ENCODE data around the gene NCEH1.

Gene NCEH1

GRCh38 chr3:172617976-172618375 is 92.9 kb downstream of the NCEH1 start:
- Histone ChIP-seq H2AFZ (ENCODE audit: low read depth, low read length) (no peak overlapping the region), H3K4me2 (ENCODE audit: insufficient read depth, low read length) (no peak overlapping the region), H3K27me3 (ENCODE audit: insufficient read depth, low read length, poor library complexity) (no peaks in the 10 kb centered on the region), H3K36me3 (ENCODE audit: insufficient read depth, low read length) (no peaks in the 10 kb centered on the region), H3K9ac (ENCODE audit: low read depth, low read length) (no peak overlapping the region), H3K27ac (ENCODE audit: low read length) (no peak overlapping the region), H3K9me3 (ENCODE audit: insufficient read depth, low read length, severe bottlenecking) (peaks cover 14% of the 10 kb centered on the region), H4K20me1 (ENCODE audit: insufficient read depth, low read length) (no peaks in the 10 kb centered on the region), H3K4me1 (ENCODE audit: insufficient read depth, low read length) (peaks cover 46% of the 10 kb centered on the region), H3K79me2 (ENCODE audit: insufficient read depth, low read length) (no peaks in the 10 kb centered on the region), H3K4me3 (ENCODE audit: low read depth in 1 of 2, low read length in 2 of 2) (no peak overlapping the region)
- no peak for ATAC-seq (ENCODE audit: insufficient read depth, low read depth)
- DNase-seq = no peak
- TF ChIP-seq CTCF (IDR thresholded peaks at IDR 0.05; ENCODE audit: borderline replicate concordance, extremely low read depth, low read length, poor library complexity, severe bottlenecking) = no peak
- no peak for TF ChIP-seq EZH2 (IDR thresholded peaks at IDR 0.05; ENCODE audit: borderline replicate concordance, low read depth, low read length, severe bottlenecking)

DNA sequence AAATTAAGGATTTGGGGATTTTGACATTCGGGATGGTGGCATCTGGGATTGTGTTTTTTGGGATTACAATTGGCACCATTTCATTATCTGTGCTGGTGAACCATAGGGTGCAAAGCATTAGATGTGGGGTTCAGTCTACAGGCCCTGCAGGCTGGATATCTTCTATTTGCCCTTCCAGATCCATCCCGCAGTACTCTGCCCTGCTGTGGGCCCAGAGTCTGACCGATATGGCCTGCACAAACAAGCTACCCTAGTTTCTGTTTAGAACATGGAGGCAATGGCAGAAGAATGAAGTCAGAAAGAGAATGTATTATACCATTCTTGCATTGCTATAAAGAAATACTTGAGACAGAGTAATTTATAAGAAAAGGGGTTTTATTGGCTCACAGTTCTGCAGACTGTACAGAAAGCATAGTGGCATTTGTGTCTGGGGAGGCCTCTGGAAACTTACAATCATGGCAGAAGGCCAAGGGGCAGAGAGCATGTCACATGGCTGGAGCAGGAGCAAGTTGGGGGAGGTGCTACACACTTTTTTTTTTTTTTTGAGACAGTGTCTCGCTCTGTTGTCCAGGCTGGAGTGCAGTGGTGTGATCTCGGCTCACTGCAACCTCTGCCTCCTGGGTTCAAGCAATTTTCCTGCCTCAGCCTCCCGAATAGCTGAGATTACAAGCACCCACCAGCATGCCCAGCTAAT is 93.7 kb downstream of the NCEH1 start:
- no peaks in the 10 kb centered on the region for H4K20me1 ChIP-seq (ENCODE audit: insufficient read depth, low read length)
- no peak overlapping the region for H3K4me3 ChIP-seq (ENCODE audit: low read depth in 1 of 2, low read length in 2 of 2)
- no peak overlapping the region for H3K9ac ChIP-seq (ENCODE audit: low read depth, low read length)
- TF ChIP-seq EZH2 (IDR thresholded peaks at IDR 0.05; ENCODE audit: borderline replicate concordance, low read depth, low read length, severe bottlenecking) (no peak), CTCF (IDR thresholded peaks at IDR 0.05; ENCODE audit: borderline replicate concordance, extremely low read depth, low read length, poor library complexity, severe bottlenecking) (no peak)
- no peak for ATAC-seq (ENCODE audit: insufficient read depth, low read depth)
- H3K9me3 ChIP-seq (ENCODE audit: insufficient read depth, low read length, severe bottlenecking) = peaks cover 14% of the 10 kb centered on the region
- H3K36me3 ChIP-seq (ENCODE audit: insufficient read depth, low read length) = no peaks in the 10 kb centered on the region
- DNase-seq = no peak
- H3K4me2 ChIP-seq (ENCODE audit: insufficient read depth, low read length) = no peak overlapping the region
- no peaks in the 10 kb centered on the region for H3K27me3 ChIP-seq (ENCODE audit: insufficient read depth, low read length, poor library complexity)
- H3K4me1 ChIP-seq (ENCODE audit: insufficient read depth, low read length) = peaks cover 38% of the 10 kb centered on the region
- no peaks in the 10 kb centered on the region for H3K79me2 ChIP-seq (ENCODE audit: insufficient read depth, low read length)
- no peak overlapping the region for H2AFZ ChIP-seq (ENCODE audit: low read depth, low read length)
- H3K27ac ChIP-seq (ENCODE audit: low read length) = peak overlapping the region; percentile 41

DNA sequence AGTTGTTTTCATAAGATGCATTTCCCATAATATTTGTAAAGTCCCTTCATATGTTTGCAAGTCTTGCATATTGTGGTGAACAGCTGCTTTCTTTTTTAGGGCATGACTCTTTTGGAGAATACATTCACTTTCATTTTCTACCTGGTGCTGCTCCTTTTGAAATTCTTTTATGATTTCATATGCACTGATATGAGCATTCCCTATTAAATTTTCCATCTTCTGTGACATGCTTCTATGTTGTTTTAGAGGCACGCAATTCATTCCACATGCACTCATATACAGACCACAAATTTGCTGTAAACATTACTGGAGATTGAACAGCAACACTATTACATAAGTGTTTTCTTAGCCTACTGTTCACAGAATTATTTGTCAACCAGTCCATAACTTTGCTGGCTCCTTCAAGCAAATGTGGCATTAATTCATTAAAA is 94.8 kb downstream of the NCEH1 start:
- ATAC-seq (ENCODE audit: insufficient read depth, low read depth) (peak; percentile 84), DNase-seq (no peak)
- peak overlapping the region; percentile 31 for H2AFZ ChIP-seq (ENCODE audit: low read depth, low read length)
- H3K27ac ChIP-seq (ENCODE audit: low read length) = peak overlapping the region; percentile 58
- no peaks in the 10 kb centered on the region for H3K36me3 ChIP-seq (ENCODE audit: insufficient read depth, low read length)
- H3K4me1 ChIP-seq (ENCODE audit: insufficient read depth, low read length) = peaks cover 31% of the 10 kb centered on the region
- peak overlapping the region; percentile 27 for H3K9ac ChIP-seq (ENCODE audit: low read depth, low read length)
- peaks cover 14% of the 10 kb centered on the region for H3K9me3 ChIP-seq (ENCODE audit: insufficient read depth, low read length, severe bottlenecking)
- peak overlapping the region; percentile 52 for H3K4me2 ChIP-seq (ENCODE audit: insufficient read depth, low read length)
- H3K4me3 ChIP-seq (ENCODE audit: low read depth in 1 of 2, low read length in 2 of 2) = peak overlapping the region in 1 of 2 experiments; percentile 4; a peak in 1 of 4 replicates
- TF ChIP-seq EZH2 (IDR thresholded peaks at IDR 0.05; ENCODE audit: borderline replicate concordance, low read depth, low read length, severe bottlenecking) (no peak), CTCF (IDR thresholded peaks at IDR 0.05; ENCODE audit: borderline replicate concordance, extremely low read depth, low read length, poor library complexity, severe bottlenecking) (no peak)
- H4K20me1 ChIP-seq (ENCODE audit: insufficient read depth, low read length) = no peaks in the 10 kb centered on the region
- no peaks in the 10 kb centered on the region for H3K79me2 ChIP-seq (ENCODE audit: insufficient read depth, low read length)
- no peaks in the 10 kb centered on the region for H3K27me3 ChIP-seq (ENCODE audit: insufficient read depth, low read length, poor library complexity)

Measured in DND-41 (cell line).